ENCODE measurements around the gene PRPSAP2.

DNA sequence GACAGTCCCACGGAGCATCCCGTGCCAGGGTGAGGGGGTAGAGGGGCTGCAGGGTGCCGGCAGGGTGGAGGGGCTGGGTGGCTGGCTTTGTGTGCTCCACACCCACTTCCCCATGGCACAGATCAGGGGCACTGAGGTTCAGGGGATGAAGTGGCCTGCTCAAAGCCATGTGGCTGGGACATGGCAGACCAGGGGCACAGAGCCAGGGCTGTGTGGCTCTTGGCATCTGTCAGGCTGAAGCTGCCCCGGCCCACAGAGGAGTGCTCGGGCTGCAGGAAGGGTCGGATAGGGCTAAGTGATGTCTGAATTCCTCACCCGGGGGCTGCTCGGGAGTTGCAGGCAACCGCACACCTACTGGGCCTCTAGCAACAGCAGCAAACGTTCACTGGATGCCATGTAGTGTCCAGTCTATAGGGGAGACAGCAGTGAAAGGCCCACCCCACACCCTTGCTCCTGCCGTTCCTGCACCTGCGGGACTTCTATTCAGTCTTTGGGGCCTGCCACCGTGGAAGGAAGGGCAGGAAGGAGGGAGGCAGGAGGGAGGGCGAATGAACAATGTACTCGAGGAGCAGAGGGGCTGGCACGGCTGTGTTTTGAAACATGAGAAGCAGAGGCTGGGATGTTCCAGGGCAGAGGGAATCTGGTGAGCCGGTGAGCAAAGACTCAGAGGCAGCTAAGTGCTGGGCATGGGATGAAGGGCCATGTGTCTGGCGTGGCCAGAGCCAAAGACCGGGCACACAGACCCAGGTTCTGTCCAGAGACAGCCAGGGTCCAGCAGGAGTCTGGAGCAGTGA is 109.1 kb downstream of the PRPSAP2 start:
- TF ChIP-seq EZH2phosphoT487 (IDR thresholded peaks at IDR 0.05; ENCODE audit: low read depth), result no peak
- TF ChIP-seq, protein P1, sequence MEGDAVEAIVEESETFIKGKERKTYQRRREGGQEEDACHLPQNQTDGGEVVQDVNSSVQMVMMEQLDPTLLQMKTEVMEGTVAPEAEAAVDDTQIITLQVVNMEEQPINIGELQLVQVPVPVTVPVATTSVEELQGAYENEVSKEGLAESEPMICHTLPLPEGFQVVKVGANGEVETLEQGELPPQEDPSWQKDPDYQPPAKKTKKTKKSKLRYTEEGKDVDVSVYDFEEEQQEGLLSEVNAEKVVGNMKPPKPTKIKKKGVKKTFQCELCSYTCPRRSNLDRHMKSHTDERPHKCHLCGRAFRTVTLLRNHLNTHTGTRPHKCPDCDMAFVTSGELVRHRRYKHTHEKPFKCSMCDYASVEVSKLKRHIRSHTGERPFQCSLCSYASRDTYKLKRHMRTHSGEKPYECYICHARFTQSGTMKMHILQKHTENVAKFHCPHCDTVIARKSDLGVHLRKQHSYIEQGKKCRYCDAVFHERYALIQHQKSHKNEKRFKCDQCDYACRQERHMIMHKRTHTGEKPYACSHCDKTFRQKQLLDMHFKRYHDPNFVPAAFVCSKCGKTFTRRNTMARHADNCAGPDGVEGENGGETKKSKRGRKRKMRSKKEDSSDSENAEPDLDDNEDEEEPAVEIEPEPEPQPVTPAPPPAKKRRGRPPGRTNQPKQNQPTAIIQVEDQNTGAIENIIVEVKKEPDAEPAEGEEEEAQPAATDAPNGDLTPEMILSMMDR (IDR thresholded peaks at IDR 0.05; ENCODE audit: low read depth, low read length), result no peak

All from OCI-LY3 (cell line).